Central memory CD8-positive, alpha-beta T cell (primary cell): ENCODE measurements around the gene SPPL2B.
A peak's percentile ranks its signal among the peaks of the same experiment; 100 is the strongest.

Experiments used
- ATAC-seq: fragments of 150-1000 bp; cut with Tn5 transposase; replicated peaks from 2 replicates; pipeline ENCODE4 v1.10.0; 2022; ENCODE audit warnings: mild to moderate bottlenecking, moderate FRiP score, moderate number of reproducible peaks; ENCODE audit not compliant: poor library complexity, severe bottlenecking; ENCODE audit errors: extremely low read depth
- DNase-seq, 2 donors: peaks; one replicate each; pipeline ENCODE4 v3.0.0; 2021; ENCODE audit warnings: low spot score in 2 of 2
- H3K27ac Mint-ChIP-seq: one replicate; pipeline ENCODE4 v1.8.0; 2022; ENCODE audit warnings: low read depth, mild to moderate bottlenecking, moderate library complexity, mixed read lengths
- H3K27me3 Mint-ChIP-seq: one replicate; pipeline ENCODE4 v1.8.0; 2022; ENCODE audit warnings: mixed read lengths
- H3K36me3 Mint-ChIP-seq: one replicate; pipeline ENCODE4 v1.8.0; 2022; ENCODE audit warnings: mild to moderate bottlenecking, moderate library complexity, mixed read lengths; ENCODE audit not compliant: insufficient read depth
- H3K4me1 Mint-ChIP-seq: one replicate; pipeline ENCODE4 v1.8.0; 2022; ENCODE audit warnings: mixed read lengths
- H3K4me3 Mint-ChIP-seq: one replicate; pipeline ENCODE4 v1.8.0; 2022; ENCODE audit warnings: mild to moderate bottlenecking, moderate library complexity, mixed read lengths
- H3K9me3 Mint-ChIP-seq: one replicate; pipeline ENCODE4 v1.8.0; 2022; ENCODE audit warnings: mixed read lengths

Gene SPPL2B

GRCh38 chr19:2307518-2308012 lies 20.9 kb upstream of the SPPL2B start:
- ATAC-seq, result no peak
- Mint-ChIP-seq H3K4me1 (peaks cover 8% of the 10 kb centered on the region), H3K9me3 (no peaks in the 10 kb centered on the region), H3K36me3 (peaks cover 10% of the 10 kb centered on the region), H3K27ac (no peak overlapping the region), H3K27me3 (peaks cover 76% of the 10 kb centered on the region), H3K4me3 (no peak overlapping the region)
- DNase-seq, result no peak

- ATAC-seq (no peak), DNase-seq (no peak)
- Mint-ChIP-seq H3K36me3 (peaks cover 10% of the 10 kb centered on the region), H3K4me3 (peak within 1 kb of the TSS; percentile 67), H3K27ac (no peak within 1 kb of the TSS), H3K9me3 (no peaks in the 10 kb centered on the region), H3K4me1 (peaks cover 2% of the 10 kb centered on the region), H3K27me3 (peaks cover 75% of the 10 kb centered on the region)
Observed at GRCh38 chr19:2308114-2308556, 20.3 kb upstream of the SPPL2B start, which contains the start of gene LINGO3. LINGO3 (minus strand) TSS chr19:2308154; CDS start chr19:2291776, 16,378 bp downstream.

GRCh38 chr19:2309734-2310362 lies 18.6 kb upstream of the SPPL2B start:
- ATAC-seq, result no peak
- Mint-ChIP-seq H3K9me3 (peaks cover 4% of the 10 kb centered on the region), H3K27me3 (peaks cover 75% of the 10 kb centered on the region), H3K36me3 (peaks cover 8% of the 10 kb centered on the region), H3K27ac (no peak overlapping the region), H3K4me3 (no peak overlapping the region), H3K4me1 (no peaks in the 10 kb centered on the region)
- no peak for DNase-seq

- ATAC-seq (no peak), DNase-seq (no peak)
- peaks cover 7% of the 10 kb centered on the region for H3K9me3 Mint-ChIP-seq
- H3K4me3 Mint-ChIP-seq, result no peak overlapping the region
- peaks cover 7% of the 10 kb centered on the region for H3K36me3 Mint-ChIP-seq
- H3K4me1 Mint-ChIP-seq, result no peaks in the 10 kb centered on the region
- no peak overlapping the region for H3K27ac Mint-ChIP-seq
- peaks cover 68% of the 10 kb centered on the region for H3K27me3 Mint-ChIP-seq
Observed at GRCh38 chr19:2311093-2311492, 17.4 kb upstream of the SPPL2B start.

- DNase-seq, result no peak
- no peak for ATAC-seq
- H3K4me1 Mint-ChIP-seq, result no peaks in the 10 kb centered on the region
- peaks cover 56% of the 10 kb centered on the region for H3K27me3 Mint-ChIP-seq
- H3K4me3 Mint-ChIP-seq, result no peak overlapping the region
- peaks cover 7% of the 10 kb centered on the region for H3K9me3 Mint-ChIP-seq
- no peak overlapping the region for H3K27ac Mint-ChIP-seq
- H3K36me3 Mint-ChIP-seq, result peaks cover 5% of the 10 kb centered on the region
Observed at GRCh38 chr19:2312820-2313501, 15.5 kb upstream of the SPPL2B start.

GRCh38 chr19:2315121-2315817 lies 13.2 kb upstream of the SPPL2B start:
- Mint-ChIP-seq H3K9me3 (peaks cover 7% of the 10 kb centered on the region), H3K36me3 (peaks cover 1% of the 10 kb centered on the region), H3K4me1 (no peaks in the 10 kb centered on the region), H3K27me3 (peaks cover 34% of the 10 kb centered on the region), H3K4me3 (no peak overlapping the region), H3K27ac (no peak overlapping the region)
- DNase-seq (no peak), ATAC-seq (no peak)

GRCh38 chr19:2315818-2316353 lies 12.6 kb upstream of the SPPL2B start:
- Mint-ChIP-seq H3K27ac (no peak overlapping the region), H3K4me1 (no peaks in the 10 kb centered on the region), H3K36me3 (peaks cover 1% of the 10 kb centered on the region), H3K9me3 (peaks cover 7% of the 10 kb centered on the region), H3K4me3 (no peak overlapping the region), H3K27me3 (peaks cover 28% of the 10 kb centered on the region)
- no peak for ATAC-seq
- DNase-seq, result no peak

GRCh38 chr19:2317300-2317699 lies 11.2 kb upstream of the SPPL2B start:
- Mint-ChIP-seq H3K27me3 (peaks cover 27% of the 10 kb centered on the region), H3K4me3 (no peak overlapping the region), H3K9me3 (peaks cover 7% of the 10 kb centered on the region), H3K4me1 (no peaks in the 10 kb centered on the region), H3K27ac (no peak overlapping the region), H3K36me3 (peaks cover 3% of the 10 kb centered on the region)
- no peak for ATAC-seq
- no peak for DNase-seq

- Mint-ChIP-seq H3K9me3 (peaks cover 7% of the 10 kb centered on the region), H3K27ac (no peak overlapping the region), H3K36me3 (peaks cover 4% of the 10 kb centered on the region), H3K4me1 (no peaks in the 10 kb centered on the region), H3K27me3 (peaks cover 26% of the 10 kb centered on the region), H3K4me3 (no peak overlapping the region)
- DNase-seq, result no peak
- ATAC-seq, result no peak
Observed at GRCh38 chr19:2317756-2318155, 10.7 kb upstream of the SPPL2B start.

GRCh38 chr19:2318923-2319322 lies 9.6 kb upstream of the SPPL2B start:
- Mint-ChIP-seq H3K27ac (no peak overlapping the region), H3K9me3 (peaks cover 7% of the 10 kb centered on the region), H3K4me3 (no peak overlapping the region), H3K27me3 (peaks cover 14% of the 10 kb centered on the region), H3K4me1 (no peaks in the 10 kb centered on the region), H3K36me3 (peaks cover 12% of the 10 kb centered on the region)
- DNase-seq, result no peak
- no peak for ATAC-seq

GRCh38 chr19:2319551-2319950 lies 8.9 kb upstream of the SPPL2B start:
- peaks cover 8% of the 10 kb centered on the region for H3K27me3 Mint-ChIP-seq
- H3K36me3 Mint-ChIP-seq, result peaks cover 18% of the 10 kb centered on the region
- H3K27ac Mint-ChIP-seq, result no peak overlapping the region
- no peak for ATAC-seq
- peaks cover 6% of the 10 kb centered on the region for H3K9me3 Mint-ChIP-seq
- no peak overlapping the region for H3K4me3 Mint-ChIP-seq
- no peak for DNase-seq
- no peaks in the 10 kb centered on the region for H3K4me1 Mint-ChIP-seq

GRCh38 chr19:2320049-2320448 lies 8.4 kb upstream of the SPPL2B start:
- H3K9me3 Mint-ChIP-seq, result peaks cover 1% of the 10 kb centered on the region
- peaks cover 20% of the 10 kb centered on the region for H3K36me3 Mint-ChIP-seq
- no peaks in the 10 kb centered on the region for H3K4me1 Mint-ChIP-seq
- H3K27ac Mint-ChIP-seq, result no peak overlapping the region
- ATAC-seq (no peak), DNase-seq (no peak)
- no peak overlapping the region for H3K4me3 Mint-ChIP-seq
- H3K27me3 Mint-ChIP-seq, result peaks cover 3% of the 10 kb centered on the region
